Upper lobe of left lung (tissue), 4 donors: ENCODE measurements around the gene SETD5.

ENCODE experiments used
- POLR2A ChIP-seq, 4 donors: fragments of 450-650 bp; IDR thresholded peaks; one replicate each; pipeline ENCODE4 v1.5.1; 2016 to 2017; ENCODE audit warnings: antibody characterized with exemption in 4 of 4, mild to moderate bottlenecking in 2 of 4
- POLR2AphosphoS5 ChIP-seq, 2 donors: sonication (generic); formaldehyde crosslinking; IDR thresholded peaks; one replicate each; pipeline ENCODE4 v1.5.1; 2017; ENCODE audit warnings: antibody characterized with exemption in 2 of 2
- TF ChIP-seq, protein P1 (sequence below), 6 experiments: fragments of 450-650 bp in 4 of 6; fragments of 200-600 bp in 2 of 6; sonication (generic) in 2 of 6; IDR thresholded peaks; one replicate each; pipeline ENCODE4 v1.5.1; 2016 to 2019; ENCODE audit warnings: antibody characterized with exemption in 6 of 6

- no peak for TF ChIP-seq POLR2A (IDR thresholded peaks at IDR 0.05)
- no peak for TF ChIP-seq POLR2AphosphoS5 (IDR thresholded peaks at IDR 0.05)
- TF ChIP-seq, protein P1, sequence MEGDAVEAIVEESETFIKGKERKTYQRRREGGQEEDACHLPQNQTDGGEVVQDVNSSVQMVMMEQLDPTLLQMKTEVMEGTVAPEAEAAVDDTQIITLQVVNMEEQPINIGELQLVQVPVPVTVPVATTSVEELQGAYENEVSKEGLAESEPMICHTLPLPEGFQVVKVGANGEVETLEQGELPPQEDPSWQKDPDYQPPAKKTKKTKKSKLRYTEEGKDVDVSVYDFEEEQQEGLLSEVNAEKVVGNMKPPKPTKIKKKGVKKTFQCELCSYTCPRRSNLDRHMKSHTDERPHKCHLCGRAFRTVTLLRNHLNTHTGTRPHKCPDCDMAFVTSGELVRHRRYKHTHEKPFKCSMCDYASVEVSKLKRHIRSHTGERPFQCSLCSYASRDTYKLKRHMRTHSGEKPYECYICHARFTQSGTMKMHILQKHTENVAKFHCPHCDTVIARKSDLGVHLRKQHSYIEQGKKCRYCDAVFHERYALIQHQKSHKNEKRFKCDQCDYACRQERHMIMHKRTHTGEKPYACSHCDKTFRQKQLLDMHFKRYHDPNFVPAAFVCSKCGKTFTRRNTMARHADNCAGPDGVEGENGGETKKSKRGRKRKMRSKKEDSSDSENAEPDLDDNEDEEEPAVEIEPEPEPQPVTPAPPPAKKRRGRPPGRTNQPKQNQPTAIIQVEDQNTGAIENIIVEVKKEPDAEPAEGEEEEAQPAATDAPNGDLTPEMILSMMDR (IDR thresholded peaks at IDR 0.05): no peak
Measured at GRCh38 chr3:9384141-9384828, 13.1 kb upstream of the SETD5 start.
